ENCODE results near the gene ESRRB.

Gene ESRRB

GRCh38 chr14:76407449-76408150 lies 31.7 kb downstream of the ESRRB start:
- no peak for TF ChIP-seq CTCF (IDR thresholded peaks at IDR 0.05; ENCODE audit: insufficient read depth, low read length, missing control alignments)
- CTCF ChIA-PET: no interaction called here
- no peak overlapping the region for H3K4me3 ChIP-seq (ENCODE audit: low read depth, low read length)
- DNase-seq (ENCODE audit: low read depth, low spot score): no peak
- POLR2A ChIA-PET: no interaction called here

GRCh38 chr14:76408877-76409276 lies 32.9 kb downstream of the ESRRB start:
- no peak overlapping the region for H3K4me3 ChIP-seq (ENCODE audit: low read depth, low read length)
- ChIA-PET POLR2A (no interaction called here), CTCF (no interaction called here)
- no peak for TF ChIP-seq CTCF (IDR thresholded peaks at IDR 0.05; ENCODE audit: insufficient read depth, low read length, missing control alignments)
- DNase-seq (ENCODE audit: low read depth, low spot score): no peak

GRCh38 chr14:76412501-76412900 lies 36.6 kb downstream of the ESRRB start:
- POLR2A ChIA-PET: no interaction called here

GRCh38 chr14:76413106-76413961 lies 37.4 kb downstream of the ESRRB start:
- no peak overlapping the region for H3K4me3 ChIP-seq (ENCODE audit: low read depth, low read length)
- CTCF ChIA-PET: interaction anchor here (1.6 kb wide), 1 partner anchor 363 kb away, joined by 3 read pairs; no protein-coding TSS in a partner anchor
- no peak for TF ChIP-seq CTCF (IDR thresholded peaks at IDR 0.05; ENCODE audit: insufficient read depth, low read length, missing control alignments)
- DNase-seq (ENCODE audit: low read depth, low spot score): no peak
- POLR2A ChIA-PET: no interaction called here

More at GRCh38 chr14:76412501-76412900, 36.6 kb downstream of the ESRRB start:
- H3K4me3 ChIP-seq (ENCODE audit: low read depth, low read length): no peak overlapping the region
- no peak for TF ChIP-seq CTCF (IDR thresholded peaks at IDR 0.05; ENCODE audit: insufficient read depth, low read length, missing control alignments)
- no peak for DNase-seq (ENCODE audit: low read depth, low spot score)
- CTCF ChIA-PET: no interaction called here

GRCh38 chr14:76413962-76414600 lies 38.1 kb downstream of the ESRRB start:
- TF ChIP-seq CTCF (IDR thresholded peaks at IDR 0.05; ENCODE audit: insufficient read depth, low read length, missing control alignments): no peak
- CTCF ChIA-PET: interaction anchor here (1.6 kb wide), 1 partner anchor 364 kb away, joined by 3 read pairs; no protein-coding TSS in a partner anchor
- POLR2A ChIA-PET: no interaction called here

GRCh38 chr14:76419399-76419798 lies 43.5 kb downstream of the ESRRB start:
- H3K4me3 ChIP-seq (ENCODE audit: low read depth, low read length): no peak overlapping the region
- TF ChIP-seq CTCF (IDR thresholded peaks at IDR 0.05; ENCODE audit: insufficient read depth, low read length, missing control alignments): no peak
- no peak for DNase-seq (ENCODE audit: low read depth, low spot score)
- ChIA-PET CTCF (interaction anchor here (0.7 to 1.2 kb wide), 2 partner anchors 9 to 32 kb away, joined by 3 read pairs; no protein-coding TSS in a partner anchor), POLR2A (no interaction called here)

More at GRCh38 chr14:76413962-76414600, 38.1 kb downstream of the ESRRB start:
- H3K4me3 ChIP-seq (ENCODE audit: low read depth, low read length): no peak overlapping the region
- no peak for DNase-seq (ENCODE audit: low read depth, low spot score)
